Lung (tissue), 13 donors: Measurements from ENCODE around the gene COPS4. TPM values are rescaled to one million over a fixed set of nuclear protein-coding genes. Genes with fewer than 3 reads are reported as not detected.

ENCODE experiments used
- ATAC-seq: fragments of 200-7000 bp; cut with Tn5 transposase; one replicate; pipeline ENCODE4 v1.9.1; 2020; ENCODE audit warnings: moderate number of reproducible peaks; ENCODE audit not compliant: insufficient read depth, low FRiP score
- DNase-seq, 3 donors: peaks; one replicate each; pipeline ENCODE4 v3.0.0-alpha.2; 2013 to 2017
- H3K27ac ChIP-seq, 2 donors: one replicate each; pipeline ENCODE4 v1.5.1; 2013; ENCODE audit warnings: mild to moderate bottlenecking in 2 of 2, moderate library complexity in 2 of 2, control low read depth in 1 of 2, inconsistent platforms in 1 of 2, low read depth in 1 of 2, low read length in 1 of 2
- H3K27me3 ChIP-seq, 3 donors: one replicate each; pipeline ENCODE4 v1.5.1; 2013; ENCODE audit warnings: low read length in 2 of 3; ENCODE audit not compliant: control insufficient read depth in 3 of 3, insufficient read depth in 3 of 3
- H3K36me3 ChIP-seq, 4 donors: one replicate each; pipeline ENCODE4 v1.5.1; 2013; ENCODE audit warnings: low read length in 4 of 4, mild to moderate bottlenecking in 1 of 4, moderate library complexity in 1 of 4; ENCODE audit not compliant: control insufficient read depth in 4 of 4, insufficient read depth in 4 of 4
- H3K4me1 ChIP-seq, 5 donors: one replicate each; pipeline ENCODE4 v1.5.1; 2013; ENCODE audit warnings: low read length in 5 of 5, mild to moderate bottlenecking in 2 of 5, moderate library complexity in 1 of 5; ENCODE audit not compliant: control insufficient read depth in 5 of 5, insufficient read depth in 5 of 5
- H3K4me3 ChIP-seq: one replicate; pipeline ENCODE4 v1.5.1; 2013; ENCODE audit warnings: mild to moderate bottlenecking, control low read depth, moderate library complexity
- H3K9ac ChIP-seq, 2 donors: one replicate each; pipeline ENCODE4 v1.5.1; 2013; ENCODE audit warnings: low read length in 2 of 2, control low read depth in 1 of 2; ENCODE audit not compliant: insufficient read depth in 1 of 2
- H3K9me3 ChIP-seq, 4 donors: one replicate each; pipeline ENCODE4 v1.5.1; 2013; ENCODE audit warnings: low read length in 3 of 4, mild to moderate bottlenecking in 1 of 4, moderate library complexity in 1 of 4; ENCODE audit not compliant: control insufficient read depth in 4 of 4, insufficient read depth in 3 of 4
- CTCF ChIP-seq: IDR thresholded peaks from 2 replicates; pipeline ENCODE4 v1.5.1; 2012; ENCODE audit warnings: mild to moderate bottlenecking; ENCODE audit errors: control extremely low read depth, extremely low read depth
- WGBS, 2 donors: extraction: QIAGEN DNeasy Blood & Tissue Kit; methylation state at CpG; one replicate each; pipeline ENCODE4 v1.1.7; 2013; 5-methylcytosine and 5-hydroxymethylcytosine counted together
- polyA plus RNA-seq, 2 donors: library from polyadenylated mRNA; stranded (reverse); fragments of 200-250 nt; gene quantifications; one replicate each; pipeline ENCODE4 v1.2.1, GENCODE V29; 2013
- small RNA-seq: library from RNA; depleted of rRNA; stranded (forward); fragments of <200 nt; gene quantifications from one replicate; pipeline ENCODE3, GENCODE V24; 2014; ENCODE audit warnings: low replicate concordance
- total RNA-seq, 2 donors: library from RNA; depleted of rRNA in 1 of 2; stranded (reverse); fragments of >200 nt in 1 of 2; gene quantifications; one replicate each; pipeline ENCODE4 v1.2.1, GENCODE V29; 2014 to 2021
- donor health status: control.
- donor health status: control.
- donor health status: Bipolar disorder and iron deficiency.
- donor health status: healthy.
- donor health status: DM: yes; HTN: yes; CAD: no.

COPS4 gene
- total and polyA plus RNA-seq, 4 donors, result 15.3 to 55.3 (median 27.2) TPM

- DNase-seq (no peak), ATAC-seq (no peak)
- no peak overlapping the region for H3K9ac ChIP-seq
- H3K4me1 ChIP-seq, result no peaks in the 10 kb centered on the region
- no peak overlapping the region for H3K27ac ChIP-seq
- no peaks in the 10 kb centered on the region for H3K36me3 ChIP-seq
- H3K4me3 ChIP-seq, result no peak overlapping the region
- H3K9me3 ChIP-seq, result peaks cover 0 to 3% (median 0%) of the 10 kb centered on the region in 4 donors
- WGBS, 2 donors, result 59 to 62% methylated on average over 2 of the region's 2 CpGs
- H3K27me3 ChIP-seq, result no peaks in the 10 kb centered on the region
- TF ChIP-seq CTCF, result no peak
Observed at GRCh38 chr4:83118869-83119268, 83.9 kb downstream of the COPS4 start.

DNA sequence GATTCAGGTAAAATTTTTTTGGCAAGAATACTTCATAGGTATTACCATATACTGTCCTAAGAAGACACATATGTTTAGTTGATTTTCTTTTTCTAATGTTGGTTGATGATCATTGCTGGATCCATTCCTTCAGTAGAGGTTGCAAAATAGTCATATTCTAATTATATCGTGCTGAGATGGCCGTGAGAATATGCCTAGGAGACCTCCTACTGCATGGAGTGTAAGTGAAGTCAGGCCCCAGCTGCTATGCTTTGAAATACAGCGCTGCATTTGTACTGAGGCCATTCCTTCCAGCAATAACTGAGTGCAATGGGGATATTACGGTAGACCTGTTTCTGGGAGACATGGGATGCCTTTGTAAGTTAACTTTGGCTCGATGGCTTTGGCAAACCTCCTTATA, 86.3 kb downstream of the COPS4 start:
- Histone ChIP-seq H3K9ac (no peak overlapping the region), H3K27me3 (no peaks in the 10 kb centered on the region), H3K9me3 (peaks cover 0 to 3% (median 0%) of the 10 kb centered on the region in 4 donors), H3K4me1 (no peaks in the 10 kb centered on the region), H3K27ac (no peak overlapping the region), H3K36me3 (no peaks in the 10 kb centered on the region), H3K4me3 (no peak overlapping the region)
- no peak for ATAC-seq
- no peak for DNase-seq
- 54 to 78% methylated on average over 5 of the region's 5 CpGs for WGBS, 2 donors
- TF ChIP-seq CTCF, result no peak

DNA sequence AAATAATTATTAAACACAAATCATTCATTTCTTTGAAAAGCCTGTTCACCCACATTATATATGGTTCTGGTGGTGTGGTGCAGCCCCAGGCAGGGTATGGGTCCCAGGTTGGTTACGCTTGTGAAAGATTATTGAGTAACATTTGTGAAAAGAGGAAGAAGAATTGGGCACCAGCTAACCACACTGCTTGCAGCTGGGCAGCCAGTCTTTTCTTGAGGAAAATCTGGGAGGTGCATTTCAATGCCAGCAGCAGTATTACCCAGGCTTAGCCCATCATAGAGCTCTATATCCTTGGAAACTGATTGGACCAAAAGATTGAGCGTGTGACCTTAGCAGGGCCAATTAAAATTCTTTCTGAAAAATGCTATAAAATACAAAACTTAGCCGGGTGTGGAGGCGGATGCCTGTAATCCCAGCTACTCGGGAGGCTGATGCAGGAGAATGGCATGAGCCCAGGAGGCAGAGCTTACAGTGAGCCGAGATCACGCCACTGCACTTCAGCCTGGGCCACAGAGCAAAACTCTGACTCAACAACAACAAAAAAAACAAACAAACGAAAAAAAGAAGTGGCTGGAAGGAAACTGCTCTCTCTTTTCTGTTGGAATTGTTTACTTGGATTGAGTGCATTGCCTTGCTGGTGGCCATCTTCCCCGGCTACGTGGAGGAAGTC, 89.3 kb downstream of the COPS4 start:
- Histone ChIP-seq H3K9me3 (no peaks in the 10 kb centered on the region), H3K36me3 (no peaks in the 10 kb centered on the region), H3K4me1 (no peaks in the 10 kb centered on the region), H3K27me3 (no peaks in the 10 kb centered on the region), H3K27ac (no peak overlapping the region), H3K4me3 (no peak overlapping the region), H3K9ac (no peak overlapping the region)
- DNase-seq (no peak), ATAC-seq (no peak)
- WGBS, 2 donors, result 40 to 60% methylated on average over 10 of the region's 10 CpGs
- TF ChIP-seq CTCF, result no peak

Small RNA genes within 50 kb of the gene (small RNA-seq; reads per million reads assigned to genes)
- not detected for gene RNU6-615P

Other genes with a start within 250 kb of the COPS4 start
- gene SCD5, start 236.4 kb upstream of the COPS4 start, total RNA-seq, result 10 to 100 TPM; 21.4 to 22.6 TPM
- gene SCD5, start 236.4 kb upstream of the COPS4 start, polyA plus RNA-seq, result 1 to 10 TPM; 5.0 to 6.2 TPM
- gene SEC31A, start 144.0 kb upstream of the COPS4 start, total RNA-seq, result 100 to 1,000 TPM; 175 to 244 TPM
- gene SEC31A, start 144.0 kb upstream of the COPS4 start, polyA plus RNA-seq, result 100 to 1,000 TPM in 1 of 2 donors, 10 to 100 TPM in 1; 83.7 to 124 TPM
- 10 to 100 TPM in 1 of 2 donors, 1 to 10 TPM in 1; 4.1 to 13.6 TPM for gene THAP9, start 134.4 kb upstream of the COPS4 start, total RNA-seq
- 1 to 10 TPM; 2.0 to 2.1 TPM for gene THAP9, start 134.4 kb upstream of the COPS4 start, polyA plus RNA-seq
- gene LIN54, start 24.4 kb upstream of the COPS4 start, total RNA-seq, result 10 to 100 TPM; 10.2 to 14.1 TPM
- gene LIN54, start 24.4 kb upstream of the COPS4 start, polyA plus RNA-seq, result 1 to 10 TPM; 2.7 to 4.4 TPM
- 10 to 100 TPM; 70.5 to 72.4 TPM for gene PLAC8, start 79.5 kb downstream of the COPS4 start, total RNA-seq
- 100 to 1,000 TPM in 1 of 2 donors, 10 to 100 TPM in 1; 53.8 to 115 TPM for gene PLAC8, start 79.5 kb downstream of the COPS4 start, polyA plus RNA-seq
- 10 to 100 TPM in 1 of 2 donors, 1 to 10 TPM in 1; 7.5 to 15.1 TPM for gene COQ2, start 249.6 kb downstream of the COPS4 start, total RNA-seq
- 10 to 100 TPM in 1 of 2 donors, 1 to 10 TPM in 1; 7.7 to 11.6 TPM for gene COQ2, start 249.6 kb downstream of the COPS4 start, polyA plus RNA-seq